ENCODE results near the gene SNX11. TPM values are rescaled to one million over a fixed set of nuclear protein-coding genes. Genes with fewer than 3 reads are reported as not detected.

Gene SNX11
- polyA plus RNA-seq, 1 donor from 2014 or later = 29.0 TPM

DNA sequence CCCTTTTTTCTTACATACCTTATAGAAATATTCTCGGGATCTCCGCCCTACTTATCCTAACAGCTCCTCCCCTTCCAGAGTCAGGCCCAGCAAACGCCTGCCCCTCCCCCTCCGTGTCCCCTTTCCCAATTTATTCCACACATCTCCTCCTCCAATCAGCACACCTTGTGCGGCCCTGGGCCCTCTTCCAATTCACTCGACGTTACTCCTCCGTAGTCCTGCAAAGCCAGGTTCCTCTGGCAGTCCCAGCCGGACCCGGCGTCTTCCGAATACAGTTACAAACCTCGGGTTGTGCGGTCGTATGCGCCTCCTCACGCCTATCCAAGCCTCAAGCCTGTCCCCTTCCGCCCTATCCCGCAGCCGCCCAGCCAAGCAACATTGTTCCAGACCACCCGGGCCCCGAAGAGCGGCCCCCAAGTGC lies 7.0 kb upstream of the SNX11 start (continued):
- TF ChIP-seq SMC3 (conservative IDR thresholded peaks at IDR 0.05; ENCODE audit: poor library complexity) (no peak), EP300 (conservative IDR thresholded peaks at IDR 0.05; ENCODE audit: poor library complexity, severe bottlenecking) (no peak), POLR2AphosphoS5 (IDR thresholded peaks at IDR 0.05) (no peak)

DNA sequence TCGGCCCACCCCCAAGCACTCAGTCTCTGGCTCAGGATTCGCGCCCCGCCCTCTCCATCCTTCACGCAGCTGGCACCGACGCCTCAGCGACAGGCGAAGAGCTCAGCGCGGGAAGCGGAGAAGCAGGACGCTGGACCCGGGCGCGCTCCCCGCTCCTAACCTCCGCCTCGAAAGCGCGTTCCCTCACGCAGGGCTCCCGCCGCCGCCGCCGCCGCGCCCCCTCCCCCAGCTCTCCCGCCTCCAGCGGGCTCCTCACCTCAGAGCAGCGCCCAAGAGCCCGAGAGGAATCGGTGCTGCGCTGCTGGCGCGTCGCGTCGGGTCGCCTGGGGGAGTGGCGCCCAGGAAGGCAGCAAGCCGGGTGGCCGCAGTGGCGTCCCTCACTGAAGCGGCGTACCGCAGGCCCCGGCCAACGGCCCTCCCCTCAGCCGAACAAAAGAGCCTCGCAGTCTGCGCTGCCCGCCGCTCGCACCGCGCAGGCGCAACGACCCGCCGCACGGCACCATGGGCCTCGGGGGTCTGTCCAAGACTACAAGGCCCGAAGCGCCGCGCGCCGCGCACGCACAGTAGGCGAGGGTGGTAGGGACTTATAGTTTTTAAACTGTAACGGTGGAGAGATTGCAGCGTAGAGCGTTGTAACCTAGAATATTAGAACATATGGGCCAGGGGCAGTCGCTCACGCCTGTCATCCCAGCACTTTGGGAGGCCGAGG lies 6.4 kb upstream of the SNX11 start, which contains the start of gene CBX1:
Gene CBX1 (minus strand): TSS at position 467 of the 709 bp plus-strand sequence. CDS start 24,474 bp downstream, outside the sequence.
- Histone ChIP-seq H3K4me2 (ENCODE audit: low read length) (peak within 1 kb of the TSS; percentile 97), H3F3A (ENCODE audit: insufficient read depth, low read length, poor library complexity, severe bottlenecking) (peaks cover 10% of the 10 kb centered on the region), H4K20me1 (ENCODE audit: insufficient read depth) (peaks cover 7% of the 10 kb centered on the region), H3K9me2 (ENCODE audit: insufficient read depth, low read length) (no peaks in the 10 kb centered on the region), H3K36me3 (ENCODE audit: insufficient read depth, low read length) (no peaks in the 10 kb centered on the region), H3K9ac (ENCODE audit: low read length) (peak within 1 kb of the TSS; percentile 98), H3K4me3 (ENCODE audit: low read length) (peak within 1 kb of the TSS; percentile 98), H3K27me3 (ENCODE audit: insufficient read depth, low read depth, low read length) (no peaks in the 10 kb centered on the region), H2AFZ (ENCODE audit: low read depth, low read length) (peak within 1 kb of the TSS; percentile 94), H3K79me2 (replicated peaks; ENCODE audit: insufficient read depth, low read length) (peaks cover 45% of the 10 kb centered on the region), H3K9me3 (ENCODE audit: low read length) (no peaks in the 10 kb centered on the region), H3K27ac (ENCODE audit: low read length) (peak within 1 kb of the TSS; percentile 97)
- peak; percentile 50 for TF ChIP-seq RAD21 (conservative IDR thresholded peaks at IDR 0.05)
- TF ChIP-seq, protein P1, sequence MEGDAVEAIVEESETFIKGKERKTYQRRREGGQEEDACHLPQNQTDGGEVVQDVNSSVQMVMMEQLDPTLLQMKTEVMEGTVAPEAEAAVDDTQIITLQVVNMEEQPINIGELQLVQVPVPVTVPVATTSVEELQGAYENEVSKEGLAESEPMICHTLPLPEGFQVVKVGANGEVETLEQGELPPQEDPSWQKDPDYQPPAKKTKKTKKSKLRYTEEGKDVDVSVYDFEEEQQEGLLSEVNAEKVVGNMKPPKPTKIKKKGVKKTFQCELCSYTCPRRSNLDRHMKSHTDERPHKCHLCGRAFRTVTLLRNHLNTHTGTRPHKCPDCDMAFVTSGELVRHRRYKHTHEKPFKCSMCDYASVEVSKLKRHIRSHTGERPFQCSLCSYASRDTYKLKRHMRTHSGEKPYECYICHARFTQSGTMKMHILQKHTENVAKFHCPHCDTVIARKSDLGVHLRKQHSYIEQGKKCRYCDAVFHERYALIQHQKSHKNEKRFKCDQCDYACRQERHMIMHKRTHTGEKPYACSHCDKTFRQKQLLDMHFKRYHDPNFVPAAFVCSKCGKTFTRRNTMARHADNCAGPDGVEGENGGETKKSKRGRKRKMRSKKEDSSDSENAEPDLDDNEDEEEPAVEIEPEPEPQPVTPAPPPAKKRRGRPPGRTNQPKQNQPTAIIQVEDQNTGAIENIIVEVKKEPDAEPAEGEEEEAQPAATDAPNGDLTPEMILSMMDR (IDR thresholded peaks at IDR 0.05; ENCODE audit: poor library complexity, severe bottlenecking) = no peak
- peak; percentile 86 for TF ChIP-seq TAF1 (IDR thresholded peaks at IDR 0.05; ENCODE audit: low read depth)
- peak; percentile 94 for TF ChIP-seq POLR2AphosphoS5 (IDR thresholded peaks at IDR 0.05)
- TF ChIP-seq EP300 (conservative IDR thresholded peaks at IDR 0.05; ENCODE audit: poor library complexity, severe bottlenecking) = peak; percentile 67
- TF ChIP-seq EZH2 (IDR thresholded peaks at IDR 0.05; ENCODE audit: borderline replicate concordance, insufficient read depth, low read length, poor library complexity, severe bottlenecking) = no peak
- TF ChIP-seq MXI1 (conservative IDR thresholded peaks at IDR 0.05; ENCODE audit: poor library complexity, severe bottlenecking) = peak; percentile 80
- TF ChIP-seq, protein P2, sequence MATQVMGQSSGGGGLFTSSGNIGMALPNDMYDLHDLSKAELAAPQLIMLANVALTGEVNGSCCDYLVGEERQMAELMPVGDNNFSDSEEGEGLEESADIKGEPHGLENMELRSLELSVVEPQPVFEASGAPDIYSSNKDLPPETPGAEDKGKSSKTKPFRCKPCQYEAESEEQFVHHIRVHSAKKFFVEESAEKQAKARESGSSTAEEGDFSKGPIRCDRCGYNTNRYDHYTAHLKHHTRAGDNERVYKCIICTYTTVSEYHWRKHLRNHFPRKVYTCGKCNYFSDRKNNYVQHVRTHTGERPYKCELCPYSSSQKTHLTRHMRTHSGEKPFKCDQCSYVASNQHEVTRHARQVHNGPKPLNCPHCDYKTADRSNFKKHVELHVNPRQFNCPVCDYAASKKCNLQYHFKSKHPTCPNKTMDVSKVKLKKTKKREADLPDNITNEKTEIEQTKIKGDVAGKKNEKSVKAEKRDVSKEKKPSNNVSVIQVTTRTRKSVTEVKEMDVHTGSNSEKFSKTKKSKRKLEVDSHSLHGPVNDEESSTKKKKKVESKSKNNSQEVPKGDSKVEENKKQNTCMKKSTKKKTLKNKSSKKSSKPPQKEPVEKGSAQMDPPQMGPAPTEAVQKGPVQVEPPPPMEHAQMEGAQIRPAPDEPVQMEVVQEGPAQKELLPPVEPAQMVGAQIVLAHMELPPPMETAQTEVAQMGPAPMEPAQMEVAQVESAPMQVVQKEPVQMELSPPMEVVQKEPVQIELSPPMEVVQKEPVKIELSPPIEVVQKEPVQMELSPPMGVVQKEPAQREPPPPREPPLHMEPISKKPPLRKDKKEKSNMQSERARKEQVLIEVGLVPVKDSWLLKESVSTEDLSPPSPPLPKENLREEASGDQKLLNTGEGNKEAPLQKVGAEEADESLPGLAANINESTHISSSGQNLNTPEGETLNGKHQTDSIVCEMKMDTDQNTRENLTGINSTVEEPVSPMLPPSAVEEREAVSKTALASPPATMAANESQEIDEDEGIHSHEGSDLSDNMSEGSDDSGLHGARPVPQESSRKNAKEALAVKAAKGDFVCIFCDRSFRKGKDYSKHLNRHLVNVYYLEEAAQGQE (IDR thresholded peaks at IDR 0.05; ENCODE audit: borderline replicate concordance) = peak; percentile 81
- TF ChIP-seq SMC3 (conservative IDR thresholded peaks at IDR 0.05; ENCODE audit: poor library complexity) = peak; percentile 42

Data from neural cell (in vitro differentiated cells).